ENCODE measurements around the gene GREM1.

Gene GREM1

DNA sequence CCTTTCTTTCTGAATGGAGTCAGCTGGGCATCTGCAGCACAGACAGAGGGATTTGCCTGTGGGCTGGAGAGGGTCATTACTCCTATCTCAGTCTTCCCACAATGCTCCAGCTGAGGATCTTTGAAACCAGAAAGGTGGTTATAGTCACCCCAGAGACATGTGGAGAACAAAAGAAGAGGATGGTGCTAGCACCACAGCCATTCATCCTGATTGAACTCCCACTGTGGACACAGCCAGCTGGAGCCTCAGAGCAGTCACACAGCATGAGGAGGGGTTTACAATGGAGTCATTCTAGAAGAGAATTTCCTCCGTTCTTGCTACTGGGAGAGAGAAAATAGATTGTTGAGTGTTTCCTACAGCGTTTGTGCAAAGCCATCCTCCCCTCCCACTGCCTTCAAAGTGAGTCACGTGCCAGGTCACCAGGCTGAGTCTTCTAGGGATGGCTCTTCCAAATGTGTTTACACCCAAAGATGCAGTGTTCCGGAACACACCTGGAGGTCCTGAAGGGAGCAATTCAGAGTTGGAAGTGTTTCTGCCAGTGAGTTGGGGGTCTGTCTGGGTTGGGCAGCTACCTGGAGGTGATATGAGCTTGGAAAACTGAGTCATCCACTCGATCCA is 18.9 kb upstream of the GREM1 start:
- DNase-seq: no peak

DNA sequence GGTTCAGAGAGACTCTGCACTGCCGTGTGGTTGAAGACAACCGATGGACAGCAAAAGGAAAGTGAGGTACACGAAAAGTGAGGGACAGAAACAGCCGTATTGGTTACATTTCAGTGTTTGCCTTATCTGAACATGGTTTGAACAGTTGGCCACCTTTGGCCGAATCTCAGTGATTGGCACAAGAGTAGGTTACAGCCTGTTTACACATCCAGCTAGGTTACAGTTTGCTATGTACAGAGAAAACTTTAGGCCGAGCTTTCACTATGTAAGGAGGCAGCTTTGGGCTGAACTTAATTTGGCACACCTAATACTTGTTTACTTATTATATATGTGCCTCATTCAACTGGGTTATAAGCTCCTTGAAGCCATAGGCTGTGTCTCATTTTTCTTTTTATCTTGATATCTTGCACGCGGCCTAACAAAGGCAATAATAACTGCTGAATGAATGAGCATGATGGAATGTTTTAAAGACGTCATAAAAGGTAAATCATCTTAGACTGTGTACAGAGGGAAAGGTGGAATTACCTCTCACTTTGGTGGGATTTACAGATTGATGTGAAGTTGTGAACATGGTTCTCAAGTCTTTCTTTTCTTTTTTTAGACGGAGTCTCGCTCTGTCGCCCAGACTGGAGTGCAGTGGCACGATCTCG is 17.2 kb upstream of the GREM1 start:
- DNase-seq: no peak

DNA sequence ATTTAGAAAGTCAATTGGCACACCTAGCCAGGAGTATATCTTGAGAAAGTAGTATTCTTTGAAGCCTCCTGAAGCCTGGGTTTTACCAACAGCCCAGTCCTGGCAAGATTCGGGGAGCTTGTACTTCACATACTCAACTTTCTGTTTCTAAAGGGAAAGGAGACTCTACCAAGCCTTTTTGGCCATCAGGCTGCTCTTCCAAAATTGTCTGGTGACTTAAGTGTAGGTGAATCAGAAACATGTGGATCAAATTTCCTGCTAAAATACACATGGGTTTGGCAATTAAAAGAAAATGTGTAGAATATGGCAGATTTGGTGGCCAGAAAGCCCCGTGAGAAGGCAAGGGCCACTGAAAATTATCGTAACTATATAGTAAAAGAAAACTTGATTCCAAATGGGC is 15.9 kb upstream of the GREM1 start:
- no peak for DNase-seq

DNA sequence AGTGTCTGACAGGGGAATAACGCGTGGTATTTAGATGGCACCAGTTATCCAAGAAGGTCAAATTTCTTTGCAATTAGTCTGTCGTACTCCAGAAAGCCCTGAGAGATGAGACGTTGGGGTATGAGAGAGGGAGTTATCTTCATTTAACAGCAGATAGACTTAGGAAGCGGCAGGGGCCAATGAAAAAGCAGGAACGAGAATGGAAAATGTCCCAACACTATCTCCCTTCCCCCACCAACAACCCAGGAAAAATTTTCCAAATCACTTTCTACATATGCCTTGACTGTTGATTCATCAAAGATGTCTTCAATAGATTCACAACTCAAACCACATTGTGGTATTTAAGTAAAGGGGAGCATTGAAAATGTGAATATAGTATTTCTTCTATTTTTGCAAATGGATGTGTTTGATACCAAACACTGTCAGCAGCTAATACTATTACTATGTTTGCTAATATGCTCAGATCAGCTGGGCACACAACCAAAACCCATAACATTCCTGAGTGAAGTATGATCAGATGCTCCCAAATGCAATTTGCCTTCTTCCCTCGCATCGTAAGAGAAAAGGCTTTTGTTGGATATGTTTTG is 13.3 kb upstream of the GREM1 start:
- no peak for DNase-seq

DNA sequence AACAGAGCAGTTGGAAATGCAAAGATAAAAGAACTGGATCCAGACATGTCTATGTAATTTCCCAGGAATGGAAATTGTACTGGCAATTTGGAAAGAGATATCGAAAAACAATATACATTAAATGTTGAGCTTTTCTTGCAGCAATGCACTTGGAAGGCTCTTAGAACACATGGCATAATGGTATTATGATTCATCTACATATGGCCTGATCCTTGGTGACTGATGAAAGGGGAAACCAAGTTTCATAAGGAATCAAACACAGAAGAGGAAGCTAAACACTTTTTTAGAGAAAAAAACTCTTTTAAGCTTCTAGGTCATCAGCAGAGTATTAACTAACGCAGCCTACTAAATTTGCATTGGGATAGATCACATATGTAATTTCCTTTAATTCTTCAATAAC is 12.4 kb upstream of the GREM1 start:
- DNase-seq: no peak

DNA sequence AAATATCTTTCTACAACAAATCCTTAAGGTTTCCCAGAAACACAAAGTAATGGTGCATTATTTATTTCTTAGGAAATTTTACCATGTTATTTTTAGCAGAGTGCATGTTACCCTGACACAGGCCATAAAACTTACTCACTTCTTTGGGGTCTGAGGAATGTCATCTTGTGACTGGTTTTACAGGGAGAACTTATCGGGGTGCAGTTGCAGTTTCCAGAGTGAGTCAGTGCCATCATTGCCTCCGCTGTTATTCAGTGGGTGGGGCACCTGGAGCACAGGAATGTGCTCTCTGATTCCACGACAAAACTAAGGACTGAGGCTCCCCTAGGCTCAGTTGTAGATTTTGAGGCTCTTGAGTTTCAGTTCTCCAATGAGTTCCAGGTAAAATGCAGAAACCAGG is 11.1 kb upstream of the GREM1 start:
- DNase-seq: no peak

DNA sequence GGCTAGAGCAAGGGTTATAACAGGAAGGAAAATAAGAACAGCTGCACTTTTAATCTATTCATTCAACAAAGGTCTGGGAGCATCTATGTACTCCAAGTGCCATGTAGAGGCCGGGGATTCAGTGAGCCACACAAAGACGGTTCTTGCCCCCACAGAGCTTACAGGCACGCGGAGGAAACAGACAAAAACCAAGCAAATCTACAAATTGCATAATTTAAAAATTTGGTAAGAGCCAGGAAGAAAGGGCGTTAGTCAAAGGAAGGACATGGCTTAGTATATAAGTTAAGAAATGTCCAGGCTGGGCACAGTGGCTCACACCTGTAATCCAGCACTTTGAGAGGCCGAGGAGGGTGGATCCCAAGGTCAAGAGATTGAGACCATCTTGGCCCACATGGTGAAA is 10.4 kb upstream of the GREM1 start:
- DNase-seq: no peak

DNA sequence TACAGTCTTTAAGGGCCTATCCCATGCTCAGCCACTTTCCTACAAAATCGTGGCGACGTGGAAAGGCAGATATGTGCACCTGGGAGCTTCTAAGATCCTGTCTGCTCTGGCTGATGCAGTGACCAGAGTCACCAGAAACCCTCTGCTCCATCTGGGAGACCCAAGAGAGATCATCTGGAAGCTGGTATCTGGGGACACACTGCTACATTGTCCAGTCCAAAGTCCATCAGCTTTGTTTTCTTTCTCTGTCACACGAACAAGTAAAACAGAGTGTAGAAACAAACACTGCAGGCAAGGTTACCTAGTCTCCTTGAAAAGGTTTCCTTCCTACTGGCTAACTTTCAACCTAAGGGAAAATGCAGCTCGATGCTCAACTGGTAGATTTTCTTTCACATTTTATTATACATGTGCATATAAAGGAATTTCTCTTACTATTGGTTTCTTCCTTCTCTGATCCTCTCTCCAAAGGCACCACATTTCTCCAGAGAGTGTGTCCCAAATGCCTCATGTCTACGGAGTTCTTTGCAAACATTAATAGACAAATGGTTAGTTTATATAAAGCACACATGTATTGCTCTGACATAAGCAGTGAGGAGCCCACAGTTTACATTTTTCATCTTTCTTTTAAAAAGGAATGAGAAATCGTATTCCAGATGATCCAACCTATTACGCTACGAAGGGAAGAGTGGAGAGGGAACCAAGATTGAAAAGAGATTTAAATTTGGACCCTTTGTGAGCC is 8.3 kb upstream of the GREM1 start:
- no peak for DNase-seq

DNA sequence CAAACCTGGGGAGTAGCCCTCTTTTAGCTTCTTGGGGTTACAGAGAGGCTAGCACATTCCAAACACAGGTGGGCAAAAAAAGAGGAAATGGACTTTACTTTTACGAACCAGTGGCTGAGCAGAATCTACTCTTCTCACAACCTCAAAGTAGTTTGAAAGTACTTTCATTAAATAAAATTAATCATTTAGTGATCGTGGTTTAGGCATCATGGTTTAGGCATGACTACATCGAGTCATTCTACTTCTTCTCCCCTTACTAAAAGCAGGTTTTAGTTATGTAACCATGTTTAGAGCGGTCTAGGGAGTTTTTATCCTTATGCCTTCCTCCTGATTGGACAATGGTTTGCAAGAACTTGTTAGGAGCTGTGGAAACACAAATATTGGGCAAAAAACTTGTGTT is 2.5 kb upstream of the GREM1 start:
- no peak for DNase-seq

DNA sequence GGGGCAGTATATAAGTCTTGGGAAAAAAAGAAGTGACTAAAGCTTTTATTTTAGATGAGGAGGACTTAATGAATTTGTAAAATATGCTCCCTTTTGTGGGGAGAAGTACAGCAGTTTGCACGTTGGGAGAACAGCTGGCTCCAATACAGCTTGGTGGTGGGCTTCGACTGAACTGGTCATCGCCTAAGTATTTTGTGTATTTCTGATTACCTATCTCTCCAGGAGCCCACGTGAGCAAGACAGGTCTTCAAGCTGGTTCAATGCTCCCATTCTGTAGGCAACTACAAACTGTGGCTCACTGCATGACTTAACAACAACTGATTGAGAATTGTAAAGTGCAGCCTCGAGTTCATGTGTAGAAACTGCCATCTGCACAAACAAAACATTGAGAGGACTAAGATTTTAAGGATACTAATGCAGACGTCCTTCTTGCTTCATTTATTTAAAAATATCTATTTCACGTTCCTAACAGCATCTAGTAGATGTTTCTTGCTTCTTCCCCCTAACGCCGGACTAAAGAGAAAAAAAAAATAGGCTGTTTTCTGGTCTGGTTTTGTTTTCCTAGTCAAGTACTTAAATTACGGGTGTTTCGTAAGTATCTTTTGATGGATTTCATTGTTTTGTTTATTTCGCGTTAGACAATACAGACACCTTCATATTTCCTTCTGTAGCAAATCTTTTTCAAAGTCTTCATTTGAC is 1.4 kb upstream of the GREM1 start:
- no peak for DNase-seq

DNA sequence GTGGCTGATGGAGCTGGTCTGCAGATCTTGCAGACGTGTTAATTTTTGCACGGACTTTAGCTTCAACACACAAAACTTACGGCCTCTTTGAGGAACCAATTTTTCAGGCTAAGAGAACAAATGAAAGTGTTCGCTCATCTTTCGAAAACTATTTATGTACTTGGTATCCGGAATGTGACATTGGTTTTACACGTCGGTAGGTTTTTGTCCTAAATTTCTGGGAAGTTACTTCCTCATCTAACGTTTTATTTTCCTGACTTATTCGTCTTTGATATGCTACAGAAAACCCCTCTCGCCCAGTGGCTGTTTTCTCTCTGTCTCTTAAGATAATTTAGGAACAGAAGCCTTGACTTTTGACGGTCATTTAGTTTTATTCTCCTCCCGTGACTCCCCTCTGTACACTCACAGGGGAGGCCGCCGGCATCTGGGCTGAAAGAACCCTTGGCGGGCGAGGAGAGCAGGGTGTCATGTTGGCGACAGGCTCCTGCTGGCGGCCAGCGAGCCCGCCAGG is 834 bp upstream of the GREM1 start:
- DNase-seq: no peak

DNA sequence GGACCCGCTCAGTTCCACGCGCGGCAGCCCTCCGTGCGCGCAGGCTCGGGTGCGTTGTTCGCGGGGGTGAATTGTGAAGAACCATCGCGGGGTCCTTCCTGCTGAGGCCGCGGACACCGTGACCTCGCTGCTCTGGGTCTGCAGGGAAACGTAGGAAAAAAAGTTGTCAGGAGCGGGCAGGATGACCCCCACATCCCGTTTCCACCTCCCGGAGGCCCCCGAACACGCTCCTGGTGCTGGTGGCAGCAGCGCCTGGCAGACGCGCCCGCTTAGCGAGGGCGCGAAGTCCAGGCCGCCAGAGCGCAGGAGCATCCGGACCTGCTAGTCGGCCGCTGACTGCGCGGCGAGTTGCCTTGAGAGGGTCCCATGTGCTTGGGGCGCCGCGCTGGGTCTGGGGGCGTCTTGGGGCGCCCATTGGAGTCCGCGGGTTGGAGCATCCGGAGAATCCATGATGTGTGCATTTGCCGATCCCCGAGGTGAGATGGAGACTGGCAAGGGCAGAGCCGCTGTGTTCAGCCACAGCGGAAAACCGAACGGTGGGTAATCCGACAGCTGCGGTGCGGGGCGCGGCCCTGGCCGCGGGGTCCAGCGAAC is 520 bp downstream of the GREM1 start:
- no peak for DNase-seq

DNA sequence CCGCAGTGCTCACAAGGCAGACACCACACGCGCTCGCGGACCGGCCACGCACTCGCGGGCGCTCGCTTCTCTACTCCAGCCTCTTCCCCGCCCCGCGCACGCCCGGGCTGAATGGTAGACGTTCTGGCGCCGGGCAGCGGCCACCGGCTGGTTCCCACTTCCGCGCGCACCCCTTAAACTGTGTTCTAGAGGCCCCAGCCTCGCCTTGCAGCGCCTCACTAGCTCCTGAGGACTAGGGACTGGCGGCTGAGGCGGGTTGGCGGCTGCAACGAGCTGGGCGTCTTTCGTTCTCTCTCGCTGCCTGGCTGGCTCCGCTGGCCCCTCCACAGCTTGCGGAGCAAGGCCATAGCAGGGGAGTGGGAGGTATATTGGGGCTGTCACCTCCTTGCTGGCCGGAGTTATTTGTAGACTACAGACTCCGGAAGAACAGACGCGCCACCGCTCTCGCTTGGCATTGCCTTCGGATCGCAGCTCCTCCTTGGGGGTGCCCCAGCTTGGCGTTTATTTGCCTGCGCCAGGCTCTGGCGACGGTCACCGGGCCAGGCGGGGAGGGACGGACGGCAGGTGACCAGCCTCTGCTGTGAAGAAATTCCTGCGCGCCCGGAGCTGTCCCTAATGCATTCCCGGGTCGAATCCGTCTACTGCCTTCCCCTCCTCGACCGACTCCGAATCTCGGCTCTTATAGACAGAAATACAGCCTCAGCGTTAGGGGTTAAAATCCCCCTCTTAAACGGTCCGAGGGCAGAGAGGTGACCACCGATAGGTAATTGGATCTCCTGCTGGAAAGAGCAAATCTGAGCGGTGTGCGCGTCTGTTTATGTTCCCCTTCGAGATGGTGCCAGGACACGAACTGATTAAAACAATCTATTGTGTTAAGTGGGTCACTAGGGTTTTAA is 1.3 kb downstream of the GREM1 start:
- no peak for DNase-seq

DNA sequence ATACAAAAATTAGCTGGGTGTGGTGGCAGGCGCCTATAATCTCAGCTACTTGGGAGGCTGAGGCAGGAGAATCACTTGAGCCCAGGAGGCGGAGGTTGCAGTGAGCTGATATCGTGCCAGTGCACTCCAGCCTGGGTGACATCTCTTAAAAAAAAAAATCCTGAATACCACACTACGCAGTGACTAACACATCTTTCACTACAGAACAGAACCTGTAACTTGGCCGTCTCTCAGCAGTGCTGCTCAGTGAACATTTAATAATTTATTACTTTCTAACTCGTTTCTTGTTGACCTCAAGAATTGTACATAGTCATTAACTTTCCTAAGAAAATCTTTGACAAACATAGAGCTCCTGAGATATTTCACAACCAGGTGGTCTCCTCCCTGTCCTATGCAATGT is 3.8 kb downstream of the GREM1 start:
- no peak for DNase-seq

DNA sequence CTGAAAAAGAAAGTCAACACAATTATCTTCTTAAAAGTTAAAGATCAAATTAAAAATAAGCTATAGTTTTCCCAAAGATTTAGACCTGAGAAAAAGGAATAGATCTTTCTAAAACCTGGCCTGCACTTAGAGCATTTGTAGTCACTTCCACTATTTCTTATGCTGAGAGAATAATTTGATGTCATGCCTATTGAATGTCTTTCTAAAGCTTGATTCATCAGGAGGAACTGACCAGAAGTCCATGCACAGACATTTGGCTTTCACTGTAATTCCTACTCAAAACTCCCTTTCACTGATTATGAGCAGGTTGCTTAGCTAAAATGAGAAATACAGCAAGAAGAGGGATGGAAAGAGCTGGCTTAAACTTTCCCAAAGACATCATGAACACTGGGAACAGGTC is 4.3 kb downstream of the GREM1 start:
- DNase-seq: no peak

DNA sequence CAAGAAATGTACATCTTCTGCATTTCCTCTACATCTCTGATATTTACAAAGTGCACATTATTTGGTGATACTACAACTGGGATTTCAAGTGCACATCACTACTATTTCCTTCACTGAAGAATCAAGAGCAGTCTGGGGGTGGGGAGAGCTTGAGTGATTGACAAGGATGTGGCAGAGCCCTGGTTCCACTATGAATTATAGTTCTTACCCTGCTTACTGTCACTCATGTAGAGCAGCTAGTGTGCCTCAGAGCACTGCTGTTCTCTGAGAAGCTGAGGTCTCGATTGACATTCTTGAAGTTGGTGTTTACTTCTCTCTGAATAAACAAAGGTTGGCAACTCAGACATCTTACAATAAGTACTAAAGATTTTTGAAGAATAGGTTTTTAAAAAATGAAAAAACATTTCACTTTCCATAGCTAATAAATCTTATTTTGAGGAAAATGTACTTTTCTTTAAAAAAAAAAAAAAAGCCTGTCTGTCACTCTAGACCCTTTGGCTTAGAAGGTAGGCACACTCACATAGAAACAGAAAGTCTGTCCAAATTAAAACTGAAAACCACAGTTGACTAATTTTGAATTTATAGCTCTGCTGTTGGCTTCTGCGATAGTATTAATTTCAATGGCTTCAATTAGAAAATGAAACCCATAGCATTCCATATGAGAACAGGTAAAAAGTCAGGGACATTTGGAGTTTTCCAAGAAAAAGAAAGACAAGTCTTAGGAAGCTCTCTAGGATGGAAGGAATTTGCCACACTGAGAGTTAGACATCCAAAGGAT is 5.6 kb downstream of the GREM1 start:
- DNase-seq: no peak

DNA sequence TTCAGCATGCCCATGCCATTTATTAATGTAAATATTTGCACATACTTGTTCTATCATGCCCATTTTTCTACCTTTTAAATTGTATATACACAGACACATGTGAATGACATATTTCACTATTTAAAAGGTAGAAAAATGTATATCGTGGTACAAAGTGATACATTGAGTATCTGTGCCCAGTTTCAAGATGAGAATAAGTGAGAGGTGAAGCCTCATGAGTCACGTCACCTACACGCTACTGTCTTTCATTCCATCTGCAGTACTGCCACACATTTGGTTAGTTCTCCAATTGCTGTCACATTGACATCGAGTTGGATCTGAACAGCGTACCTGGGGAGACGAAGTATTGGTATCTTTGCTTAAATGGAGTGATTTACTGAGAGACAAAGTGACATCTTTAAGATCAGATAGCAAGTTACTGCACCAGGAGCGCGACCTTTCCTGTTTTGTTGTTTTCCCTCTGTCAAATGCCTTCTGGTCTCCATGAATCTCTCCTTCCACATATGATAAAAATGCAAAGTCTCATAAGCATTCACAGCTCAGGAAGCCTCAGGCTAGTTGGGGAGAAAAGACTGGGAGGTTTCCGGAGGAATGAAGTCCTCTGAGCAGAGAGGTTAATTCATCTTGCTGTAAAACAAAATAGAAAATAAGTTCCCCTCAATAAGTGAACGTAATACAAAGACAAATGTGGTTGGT is 12.0 kb downstream of the GREM1 start:
- DNase-seq: no peak

DNA sequence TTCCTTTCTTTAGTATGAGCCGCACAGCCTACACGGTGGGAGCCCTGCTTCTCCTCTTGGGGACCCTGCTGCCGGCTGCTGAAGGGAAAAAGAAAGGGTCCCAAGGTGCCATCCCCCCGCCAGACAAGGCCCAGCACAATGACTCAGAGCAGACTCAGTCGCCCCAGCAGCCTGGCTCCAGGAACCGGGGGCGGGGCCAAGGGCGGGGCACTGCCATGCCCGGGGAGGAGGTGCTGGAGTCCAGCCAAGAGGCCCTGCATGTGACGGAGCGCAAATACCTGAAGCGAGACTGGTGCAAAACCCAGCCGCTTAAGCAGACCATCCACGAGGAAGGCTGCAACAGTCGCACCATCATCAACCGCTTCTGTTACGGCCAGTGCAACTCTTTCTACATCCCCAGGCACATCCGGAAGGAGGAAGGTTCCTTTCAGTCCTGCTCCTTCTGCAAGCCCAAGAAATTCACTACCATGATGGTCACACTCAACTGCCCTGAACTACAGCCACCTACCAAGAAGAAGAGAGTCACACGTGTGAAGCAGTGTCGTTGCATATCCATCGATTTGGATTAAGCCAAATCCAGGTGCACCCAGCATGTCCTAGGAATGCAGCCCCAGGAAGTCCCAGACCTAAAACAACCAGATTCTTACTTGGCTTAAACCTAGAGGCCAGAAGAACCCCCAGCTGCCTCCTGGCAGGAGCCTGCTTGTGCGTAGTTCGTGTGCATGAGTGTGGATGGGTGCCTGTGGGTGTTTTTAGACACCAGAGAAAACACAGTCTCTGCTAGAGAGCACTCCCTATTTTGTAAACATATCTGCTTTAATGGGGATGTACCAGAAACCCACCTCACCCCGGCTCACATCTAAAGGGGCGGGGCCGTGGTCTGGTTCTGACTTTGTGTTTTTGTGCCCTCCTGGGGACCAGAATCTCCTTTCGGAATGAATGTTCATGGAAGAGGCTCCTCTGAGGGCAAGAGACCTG is 13.2 kb downstream of the GREM1 start:
- DNase-seq: peak in 1 of 2 donors; percentile 2

DNA sequence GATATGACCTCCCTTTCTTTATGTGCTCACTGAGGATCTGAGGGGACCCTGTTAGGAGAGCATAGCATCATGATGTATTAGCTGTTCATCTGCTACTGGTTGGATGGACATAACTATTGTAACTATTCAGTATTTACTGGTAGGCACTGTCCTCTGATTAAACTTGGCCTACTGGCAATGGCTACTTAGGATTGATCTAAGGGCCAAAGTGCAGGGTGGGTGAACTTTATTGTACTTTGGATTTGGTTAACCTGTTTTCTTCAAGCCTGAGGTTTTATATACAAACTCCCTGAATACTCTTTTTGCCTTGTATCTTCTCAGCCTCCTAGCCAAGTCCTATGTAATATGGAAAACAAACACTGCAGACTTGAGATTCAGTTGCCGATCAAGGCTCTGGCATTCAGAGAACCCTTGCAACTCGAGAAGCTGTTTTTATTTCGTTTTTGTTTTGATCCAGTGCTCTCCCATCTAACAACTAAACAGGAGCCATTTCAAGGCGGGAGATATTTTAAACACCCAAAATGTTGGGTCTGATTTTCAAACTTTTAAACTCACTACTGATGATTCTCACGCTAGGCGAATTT is 14.9 kb downstream of the GREM1 start:
- no peak for DNase-seq
